ENCODE results near the gene IDH1.

- TF ChIP-seq, protein P1, sequence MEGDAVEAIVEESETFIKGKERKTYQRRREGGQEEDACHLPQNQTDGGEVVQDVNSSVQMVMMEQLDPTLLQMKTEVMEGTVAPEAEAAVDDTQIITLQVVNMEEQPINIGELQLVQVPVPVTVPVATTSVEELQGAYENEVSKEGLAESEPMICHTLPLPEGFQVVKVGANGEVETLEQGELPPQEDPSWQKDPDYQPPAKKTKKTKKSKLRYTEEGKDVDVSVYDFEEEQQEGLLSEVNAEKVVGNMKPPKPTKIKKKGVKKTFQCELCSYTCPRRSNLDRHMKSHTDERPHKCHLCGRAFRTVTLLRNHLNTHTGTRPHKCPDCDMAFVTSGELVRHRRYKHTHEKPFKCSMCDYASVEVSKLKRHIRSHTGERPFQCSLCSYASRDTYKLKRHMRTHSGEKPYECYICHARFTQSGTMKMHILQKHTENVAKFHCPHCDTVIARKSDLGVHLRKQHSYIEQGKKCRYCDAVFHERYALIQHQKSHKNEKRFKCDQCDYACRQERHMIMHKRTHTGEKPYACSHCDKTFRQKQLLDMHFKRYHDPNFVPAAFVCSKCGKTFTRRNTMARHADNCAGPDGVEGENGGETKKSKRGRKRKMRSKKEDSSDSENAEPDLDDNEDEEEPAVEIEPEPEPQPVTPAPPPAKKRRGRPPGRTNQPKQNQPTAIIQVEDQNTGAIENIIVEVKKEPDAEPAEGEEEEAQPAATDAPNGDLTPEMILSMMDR (IDR thresholded peaks at IDR 0.05; ENCODE audit: control extremely low read depth in 1 of 3, insufficient read depth in 1 of 3, low read depth in 1 of 3, low read length in 3 of 3) = no peak
- TF ChIP-seq CHD1 (IDR thresholded peaks at IDR 0.05; ENCODE audit: low read depth, low read length) (no peak), EZH2 (IDR thresholded peaks at IDR 0.05; ENCODE audit: low read depth, low read length, severe bottlenecking) (no peak)
Measured at GRCh38 chr2:208251098-208251497, 3.8 kb downstream of the IDH1 start.

Measured in H1 (cell line).